Nucleus accumbens (tissue), 56 donors: Measurements from ENCODE around the gene CSF1R.

Experiments used
- DNase-seq, 56 donors: peaks; one replicate each; lab custom pipeline; 2025; lab: John Stamatoyannopoulos, UW

The CSF1R gene

GRCh38 chr5:150075233-150075632, 11.1 kb downstream of the CSF1R start:
- no peak for DNase-seq

GRCh38 chr5:150073677-150074076, 12.7 kb downstream of the CSF1R start:
- no peak for DNase-seq

- no peak for DNase-seq
These were observed 13.2 kb downstream of the CSF1R start for GRCh38 chr5:150073086-150073625.

GRCh38 chr5:150070821-150071220, 15.5 kb downstream of the CSF1R start:
- no peak for DNase-seq

- no peak for DNase-seq
These were observed 16.4 kb downstream of the CSF1R start for GRCh38 chr5:150069672-150070627.

GRCh38 chr5:150068961-150069645, 17.3 kb downstream of the CSF1R start:
- no peak for DNase-seq

GRCh38 chr5:150068472-150068871, 17.9 kb downstream of the CSF1R start:
- DNase-seq: no peak

- no peak for DNase-seq
These were observed 18.3 kb downstream of the CSF1R start for GRCh38 chr5:150068071-150068470.

GRCh38 chr5:150067405-150067960, 18.9 kb downstream of the CSF1R start:
- no peak for DNase-seq

- no peak for DNase-seq
These were observed 19.4 kb downstream of the CSF1R start for GRCh38 chr5:150066901-150067396.

GRCh38 chr5:150066436-150066835, 19.9 kb downstream of the CSF1R start:
- DNase-seq: no peak

- no peak for DNase-seq
These were observed 20.5 kb downstream of the CSF1R start for GRCh38 chr5:150065886-150066285.

- DNase-seq: peak in 8 of 56 donors; percentile 20 to 34 (median 26)
These were observed 21.0 kb downstream of the CSF1R start for GRCh38 chr5:150065346-150065745.

GRCh38 chr5:150064681-150065220, 21.6 kb downstream of the CSF1R start:
- no peak for DNase-seq

- no peak for DNase-seq
These were observed 22.7 kb downstream of the CSF1R start for GRCh38 chr5:150063638-150064037.

GRCh38 chr5:150062216-150062922, 24.0 kb downstream of the CSF1R start:
- DNase-seq: no peak

GRCh38 chr5:150061538-150061995, 24.8 kb downstream of the CSF1R start:
- DNase-seq: no peak

GRCh38 chr5:150060471-150060870, 25.9 kb downstream of the CSF1R start:
- no peak for DNase-seq

- DNase-seq: no peak
These were observed 26.7 kb downstream of the CSF1R start for GRCh38 chr5:150059623-150060022.
